Measurements from ENCODE around the gene GRIP2.

The GRIP2 gene

GRCh38 chr3:14463330-14464140 lies 76.6 kb downstream of the GRIP2 start:
- no peak for DNase-seq

GRCh38 chr3:14462738-14463137 lies 77.4 kb downstream of the GRIP2 start:
- no peak for DNase-seq

- DNase-seq, result no peak
Observed at GRCh38 chr3:14461748-14462324, 78.3 kb downstream of the GRIP2 start.

GRCh38 chr3:14461006-14461747 lies 79.0 kb downstream of the GRIP2 start:
- no peak for DNase-seq

- DNase-seq, result no peak
Observed at GRCh38 chr3:14460342-14461005, 79.7 kb downstream of the GRIP2 start.

- DNase-seq, result no peak
Observed at GRCh38 chr3:14459787-14460186, 80.4 kb downstream of the GRIP2 start.

GRCh38 chr3:14459384-14459783 lies 80.8 kb downstream of the GRIP2 start:
- no peak for DNase-seq

- no peak for DNase-seq
Observed at GRCh38 chr3:14458434-14459275, 81.5 kb downstream of the GRIP2 start.

GRCh38 chr3:14457999-14458398 lies 82.1 kb downstream of the GRIP2 start:
- no peak for DNase-seq

- no peak for DNase-seq
Observed at GRCh38 chr3:14457481-14457880, 82.7 kb downstream of the GRIP2 start.

- DNase-seq, result no peak
Observed at GRCh38 chr3:14456794-14457193, 83.3 kb downstream of the GRIP2 start.

- DNase-seq, result no peak
Observed at GRCh38 chr3:14455571-14456317, 84.4 kb downstream of the GRIP2 start.

- DNase-seq, result no peak
Observed at GRCh38 chr3:14454639-14455310, 85.4 kb downstream of the GRIP2 start.

GRCh38 chr3:14453876-14454638 lies 86.1 kb downstream of the GRIP2 start:
- DNase-seq, result no peak

- DNase-seq, result no peak
Observed at GRCh38 chr3:14452740-14453710, 87.1 kb downstream of the GRIP2 start.

- no peak for DNase-seq
Observed at GRCh38 chr3:14451844-14452739, 88.0 kb downstream of the GRIP2 start.

GRCh38 chr3:14450922-14451606 lies 89.1 kb downstream of the GRIP2 start:
- DNase-seq, result no peak

Data from NCI-H510A (cell line).